Measurements from ENCODE around the gene SPDYE4. TPM values are rescaled to one million over a fixed set of nuclear protein-coding genes. Genes with fewer than 3 reads are reported as not detected.
A peak's percentile ranks its signal among the peaks of the same experiment; 100 is the strongest.

SPDYE4 gene
- total RNA-seq, 1 donor from 2014 or later = not detected

DNA sequence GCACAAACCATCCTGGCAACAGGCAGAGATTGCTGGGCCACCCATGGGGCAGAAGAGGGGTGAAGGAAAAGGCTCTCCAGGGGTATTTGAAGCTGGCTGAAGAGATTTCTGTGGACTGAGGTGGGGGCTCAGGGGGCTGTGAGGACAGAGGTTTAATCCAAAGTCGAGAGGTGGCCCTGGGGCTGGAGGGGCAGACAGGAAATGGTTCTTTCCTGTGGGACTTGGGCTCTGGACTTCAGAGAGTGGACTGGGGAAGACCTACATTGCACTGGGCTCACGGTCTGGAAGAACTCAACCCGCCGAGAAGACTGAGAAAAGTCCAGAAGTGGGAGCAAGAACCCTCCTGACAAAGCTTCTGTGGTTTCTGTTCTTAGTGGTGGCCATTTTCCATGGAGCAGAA is 16.6 kb downstream of the SPDYE4 start:
- DNase-seq (ENCODE audit: low spot score) (no peak), ATAC-seq (no peak)

DNA sequence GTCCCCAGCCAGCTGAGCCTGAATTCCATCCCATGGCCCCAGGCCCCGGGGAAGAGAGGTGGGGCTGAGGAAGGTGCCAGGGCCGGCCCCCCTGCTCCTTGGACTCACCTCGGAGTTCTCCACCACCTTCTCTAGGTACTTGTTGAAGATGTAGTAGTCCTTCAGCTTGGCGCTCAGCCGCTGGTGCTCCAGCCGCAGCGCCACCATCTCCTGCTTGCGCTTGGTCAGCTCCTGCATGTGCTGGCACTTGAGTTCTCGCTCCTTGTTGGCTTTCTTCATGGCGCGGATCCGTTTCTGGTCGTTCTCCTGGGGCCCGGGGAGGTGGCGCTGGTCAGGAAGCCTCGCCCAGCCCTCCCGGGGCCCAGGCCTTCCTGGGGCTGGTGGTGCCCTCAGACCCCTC is 17.0 kb downstream of the SPDYE4 start:
- no peak for ATAC-seq
- no peak for DNase-seq (ENCODE audit: low spot score)

DNA sequence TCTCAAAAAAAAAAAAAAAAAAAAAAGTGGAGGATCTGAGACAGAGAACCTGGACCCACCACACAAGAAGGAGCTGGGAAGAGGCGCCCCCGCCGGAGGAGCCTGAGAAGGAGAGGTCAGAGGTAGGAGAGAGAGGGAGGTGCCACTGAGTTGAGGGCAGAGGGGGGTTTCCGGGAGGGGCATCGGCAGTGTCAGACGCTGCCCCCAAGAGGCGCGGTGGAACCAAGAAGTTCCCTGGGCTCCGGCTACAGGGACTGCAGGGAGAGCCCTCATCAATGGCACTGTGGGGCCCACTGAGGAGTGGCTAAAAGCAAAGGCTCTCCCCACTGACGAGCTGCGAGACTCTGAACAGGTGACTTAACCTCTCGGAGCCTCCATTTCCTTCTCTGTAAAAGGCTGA is 17.9 kb downstream of the SPDYE4 start:
- no peak for DNase-seq (ENCODE audit: low spot score)
- no peak for ATAC-seq

- ATAC-seq (no peak), DNase-seq (ENCODE audit: low spot score) (no peak)
Observed at GRCh38 chr17:8739097-8739496, 19.2 kb downstream of the SPDYE4 start.

GRCh38 chr17:8736796-8737195 is 21.6 kb downstream of the SPDYE4 start:
- DNase-seq (ENCODE audit: low spot score) (no peak), ATAC-seq (no peak)

- ATAC-seq = no peak
- no peak for DNase-seq (ENCODE audit: low spot score)
Observed at GRCh38 chr17:8736362-8736761, 22.0 kb downstream of the SPDYE4 start.

DNA sequence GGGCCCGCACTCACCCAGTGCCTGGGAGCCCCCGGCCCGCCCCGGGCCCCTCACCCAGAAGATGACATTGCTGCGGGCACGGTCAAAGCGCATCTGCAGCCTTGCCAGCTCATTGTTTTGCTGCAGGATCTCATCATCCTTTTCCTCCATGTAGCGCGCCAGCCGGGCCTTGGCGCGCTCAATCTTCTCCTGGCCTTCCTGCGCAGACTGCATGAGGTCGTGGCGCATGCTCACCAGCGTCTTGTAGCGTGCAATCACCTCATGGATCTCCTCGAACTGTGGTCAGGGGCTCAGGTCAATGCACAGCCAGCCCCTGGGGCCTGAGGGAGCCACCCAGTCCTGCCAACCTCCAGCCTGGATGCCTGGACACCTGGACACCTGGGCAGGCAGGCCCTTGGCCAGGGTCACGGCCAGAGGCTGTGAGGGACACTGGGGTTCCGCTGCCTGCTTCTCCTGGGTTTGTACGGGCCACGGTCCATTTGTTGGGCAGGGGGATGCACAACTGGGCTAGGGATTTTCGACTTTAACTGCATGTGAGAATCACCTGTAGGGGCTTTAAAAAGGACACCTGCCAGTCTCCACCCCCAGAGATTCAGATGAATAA is 22.9 kb downstream of the SPDYE4 start:
- ATAC-seq (no peak), DNase-seq (ENCODE audit: low spot score) (no peak)

GRCh38 chr17:8734876-8735275 is 23.5 kb downstream of the SPDYE4 start:
- ATAC-seq (no peak), DNase-seq (ENCODE audit: low spot score) (peak; percentile 29)

GRCh38 chr17:8732406-8733085 is 25.8 kb downstream of the SPDYE4 start:
- no peak for DNase-seq (ENCODE audit: low spot score)

GRCh38 chr17:8729860-8730259 is 28.5 kb downstream of the SPDYE4 start:
- DNase-seq (ENCODE audit: low spot score) (no peak), ATAC-seq (no peak)

More at GRCh38 chr17:8732406-8733085, 25.8 kb downstream of the SPDYE4 start:
- no peak for ATAC-seq

- ATAC-seq = no peak
- DNase-seq (ENCODE audit: low spot score) = no peak
Observed at GRCh38 chr17:8729421-8729820, 28.9 kb downstream of the SPDYE4 start.

DNA sequence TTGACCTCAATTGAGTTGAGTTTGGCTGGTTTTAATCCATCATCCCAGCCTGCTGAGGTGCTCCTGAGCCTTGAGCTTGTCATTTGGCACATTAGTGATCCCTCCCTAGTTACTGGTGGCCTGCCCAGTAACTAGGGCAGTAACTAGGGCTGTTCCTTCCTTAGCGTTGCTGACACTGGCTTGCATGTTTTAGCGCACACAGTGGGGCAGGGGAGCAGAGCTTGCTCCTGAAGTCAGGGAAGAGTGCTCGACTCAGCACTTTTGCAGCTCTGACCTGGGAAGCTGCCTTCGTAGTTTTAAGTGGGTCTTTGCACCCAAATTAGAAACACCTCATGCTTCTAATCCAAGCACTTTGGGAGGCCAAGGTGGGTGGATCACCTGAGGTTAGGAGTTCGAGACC is 29.4 kb downstream of the SPDYE4 start:
- ATAC-seq = no peak

GRCh38 chr17:8728251-8728938 is 30.0 kb downstream of the SPDYE4 start:
- DNase-seq (ENCODE audit: low spot score) (no peak), ATAC-seq (no peak)

More for the DNA sequence above, 29.4 kb downstream of the SPDYE4 start:
- DNase-seq (ENCODE audit: low spot score) = no peak

GRCh38 chr17:8726941-8727555 is 31.3 kb downstream of the SPDYE4 start:
- DNase-seq (ENCODE audit: low spot score) (no peak), ATAC-seq (no peak)

DNA sequence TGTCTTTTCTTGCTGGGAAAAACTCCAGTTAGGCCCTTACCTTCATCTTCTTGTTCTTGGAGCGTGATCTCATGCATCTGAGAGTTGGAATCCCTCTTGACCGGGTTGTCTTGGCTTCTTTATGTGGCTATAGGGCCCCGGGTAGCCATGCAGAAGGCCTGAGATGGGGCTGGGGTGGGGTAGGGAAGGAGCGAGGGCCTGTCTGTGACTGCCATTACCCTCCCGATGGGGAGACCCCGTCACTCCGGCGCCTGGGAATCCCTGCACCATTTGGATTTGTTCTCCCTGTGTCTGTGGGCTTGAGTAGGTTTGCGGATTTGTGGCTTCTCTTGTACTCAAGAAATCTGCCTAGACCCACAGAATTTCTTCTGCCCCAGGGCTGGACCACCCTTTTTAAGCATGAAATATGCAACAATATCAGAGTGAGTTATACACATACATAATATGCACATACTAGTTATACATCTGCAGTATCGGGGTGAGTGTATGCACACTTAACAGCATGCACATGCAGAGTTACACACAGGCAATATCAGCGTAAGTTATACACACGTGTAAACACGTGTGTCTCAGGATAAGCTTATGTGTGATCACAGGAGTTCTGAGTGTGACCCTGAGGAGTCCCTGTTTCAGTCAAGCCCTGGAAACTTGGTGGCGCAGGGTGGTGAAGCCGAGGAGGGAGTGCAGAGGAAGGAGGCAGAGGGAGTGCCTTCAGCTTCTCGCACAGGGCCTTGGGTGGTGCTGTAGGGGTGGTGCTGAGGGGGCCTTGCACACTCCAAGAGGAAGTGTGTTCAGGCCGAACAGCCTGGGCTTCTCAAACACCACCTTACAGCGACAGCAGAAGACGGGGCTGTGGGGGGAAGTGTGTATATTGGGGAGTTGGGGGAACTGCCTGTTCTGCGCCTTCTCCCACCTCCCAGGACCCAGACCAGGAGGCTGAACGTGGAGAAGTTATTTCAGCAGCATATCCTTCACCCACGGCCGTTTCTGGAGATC is 32.2 kb downstream of the SPDYE4 start:
- DNase-seq (ENCODE audit: low spot score) (no peak), ATAC-seq (no peak)

GRCh38 chr17:8724451-8724850 is 33.9 kb downstream of the SPDYE4 start:
- DNase-seq (ENCODE audit: low spot score) = peak; percentile 56

GRCh38 chr17:8720596-8720995 is 37.8 kb downstream of the SPDYE4 start:
- DNase-seq (ENCODE audit: low spot score) (no peak), ATAC-seq (no peak)

More at GRCh38 chr17:8724451-8724850, 33.9 kb downstream of the SPDYE4 start:
- ATAC-seq = peak; percentile 86

DNA sequence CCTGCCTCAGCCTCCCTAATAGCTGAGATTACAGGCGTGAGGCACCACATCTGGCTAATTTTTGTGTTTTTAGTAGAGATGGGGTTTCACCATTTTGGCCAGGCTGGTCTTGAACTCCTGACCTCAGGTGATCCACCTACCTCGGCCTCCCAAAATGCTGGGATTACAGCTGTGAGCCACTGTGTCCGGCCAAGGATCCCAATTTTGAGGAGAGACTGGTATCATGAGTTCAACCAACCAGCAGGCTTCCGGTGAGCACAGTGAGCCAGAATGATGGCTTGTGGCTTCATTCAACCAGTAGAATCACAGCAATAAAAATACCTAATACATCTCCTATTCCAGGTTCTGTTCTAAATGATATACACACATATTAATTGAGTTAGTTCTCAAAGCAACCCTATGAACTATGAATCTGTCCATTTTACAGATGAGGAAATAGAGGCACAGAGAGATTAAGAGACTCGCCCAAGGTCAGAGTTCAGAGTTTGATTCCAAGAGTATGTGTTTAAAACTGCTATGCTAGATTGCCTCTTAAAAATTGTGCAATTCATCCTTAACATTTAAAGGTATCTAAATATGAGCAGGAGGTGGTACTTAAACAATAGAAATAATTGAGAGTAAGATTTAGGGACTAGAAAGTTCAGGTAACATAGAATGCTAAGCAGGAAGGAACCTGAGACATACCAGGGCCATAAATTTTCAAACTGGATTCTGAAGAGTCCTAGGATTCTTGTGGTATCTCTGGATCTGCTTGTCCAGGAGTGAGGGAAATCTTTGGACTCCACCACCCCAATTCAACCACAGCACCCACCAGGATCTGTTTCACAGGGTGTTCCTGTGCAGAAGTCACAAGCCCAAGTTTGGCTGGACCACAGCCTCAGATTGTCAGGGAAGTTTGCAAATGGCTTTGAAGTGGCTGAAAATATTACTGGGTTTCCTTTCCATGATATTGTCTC is 38.8 kb downstream of the SPDYE4 start:
- no peak for DNase-seq (ENCODE audit: low spot score)

DNA sequence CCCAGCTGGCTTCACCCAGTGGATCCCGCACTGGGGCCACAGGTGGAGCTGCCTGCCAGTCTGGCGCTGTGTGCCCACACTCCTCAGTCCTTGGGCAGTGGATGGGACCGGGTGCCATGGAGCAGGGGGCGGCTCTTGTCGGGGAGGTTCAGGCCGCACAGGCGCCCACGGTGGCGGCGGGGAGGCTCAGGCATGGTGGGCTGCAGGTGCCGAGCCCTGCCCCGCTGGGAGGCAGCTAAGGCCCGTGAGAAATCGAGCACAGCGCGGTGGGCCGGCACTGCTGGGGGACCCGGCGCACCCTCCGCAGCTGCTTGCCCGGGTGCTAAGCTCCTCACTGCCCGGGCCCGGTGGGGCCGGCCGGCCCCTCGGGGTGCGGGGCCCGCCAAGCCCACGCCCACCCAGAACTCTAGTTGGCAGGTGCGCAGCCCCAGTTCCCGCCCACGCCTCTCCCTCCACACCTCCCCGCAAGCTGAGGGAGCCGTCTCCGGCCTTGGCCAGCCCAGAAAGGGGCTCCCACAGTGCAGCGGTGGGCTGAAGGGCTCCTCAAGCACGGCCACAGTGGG is 40.3 kb downstream of the SPDYE4 start:
- DNase-seq (ENCODE audit: low spot score) = no peak
- ATAC-seq = no peak

More for the DNA sequence above, 38.8 kb downstream of the SPDYE4 start:
- no peak for ATAC-seq
